GM12874 (cell line): ENCODE measurements around the gene ARMC5.

Experiments
- CTCF ChIP-seq: IDR thresholded peaks from 2 replicates; pipeline ENCODE4 v1.5.1; 2011; ENCODE audit warnings: low read depth, mild to moderate bottlenecking, control low read depth, low read length, moderate library complexity; ENCODE audit not compliant: insufficient read depth

ARMC5 gene, protein sequence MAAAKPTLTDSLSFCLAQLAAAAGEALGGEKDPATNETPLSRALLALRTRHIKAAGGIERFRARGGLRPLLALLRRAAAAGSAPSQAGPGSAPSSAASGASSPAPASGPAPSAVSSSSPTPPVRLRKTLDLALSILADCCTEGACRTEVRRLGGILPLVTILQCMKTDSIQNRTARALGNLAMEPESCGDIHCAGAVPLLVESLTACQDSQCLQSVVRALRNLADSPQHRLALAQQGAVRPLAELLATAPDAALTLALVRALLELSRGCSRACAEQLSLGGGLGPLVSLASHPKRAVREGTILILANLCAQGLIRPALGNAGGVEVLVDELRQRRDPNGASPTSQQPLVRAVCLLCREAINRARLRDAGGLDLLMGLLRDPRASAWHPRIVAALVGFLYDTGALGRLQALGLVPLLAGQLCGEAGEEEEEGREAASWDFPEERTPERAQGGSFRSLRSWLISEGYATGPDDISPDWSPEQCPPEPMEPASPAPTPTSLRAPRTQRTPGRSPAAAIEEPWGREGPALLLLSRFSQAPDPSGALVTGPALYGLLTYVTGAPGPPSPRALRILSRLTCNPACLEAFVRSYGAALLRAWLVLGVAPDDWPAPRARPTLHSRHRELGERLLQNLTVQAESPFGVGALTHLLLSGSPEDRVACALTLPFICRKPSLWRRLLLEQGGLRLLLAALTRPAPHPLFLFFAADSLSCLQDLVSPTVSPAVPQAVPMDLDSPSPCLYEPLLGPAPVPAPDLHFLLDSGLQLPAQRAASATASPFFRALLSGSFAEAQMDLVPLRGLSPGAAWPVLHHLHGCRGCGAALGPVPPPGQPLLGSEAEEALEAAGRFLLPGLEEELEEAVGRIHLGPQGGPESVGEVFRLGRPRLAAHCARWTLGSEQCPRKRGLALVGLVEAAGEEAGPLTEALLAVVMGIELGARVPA

GRCh38 chr16:31458844-31459686 is at the start of gene ARMC5:
TSS of gene ARMC5 (plus strand) at chr16:31459501. CDS start at chr16:31459525, 24 bp downstream.
- peak; percentile 76 for TF ChIP-seq CTCF

- no peak for TF ChIP-seq CTCF
Measured at GRCh38 chr16:31410082-31410481, 49.2 kb upstream of the ARMC5 start.

DNA sequence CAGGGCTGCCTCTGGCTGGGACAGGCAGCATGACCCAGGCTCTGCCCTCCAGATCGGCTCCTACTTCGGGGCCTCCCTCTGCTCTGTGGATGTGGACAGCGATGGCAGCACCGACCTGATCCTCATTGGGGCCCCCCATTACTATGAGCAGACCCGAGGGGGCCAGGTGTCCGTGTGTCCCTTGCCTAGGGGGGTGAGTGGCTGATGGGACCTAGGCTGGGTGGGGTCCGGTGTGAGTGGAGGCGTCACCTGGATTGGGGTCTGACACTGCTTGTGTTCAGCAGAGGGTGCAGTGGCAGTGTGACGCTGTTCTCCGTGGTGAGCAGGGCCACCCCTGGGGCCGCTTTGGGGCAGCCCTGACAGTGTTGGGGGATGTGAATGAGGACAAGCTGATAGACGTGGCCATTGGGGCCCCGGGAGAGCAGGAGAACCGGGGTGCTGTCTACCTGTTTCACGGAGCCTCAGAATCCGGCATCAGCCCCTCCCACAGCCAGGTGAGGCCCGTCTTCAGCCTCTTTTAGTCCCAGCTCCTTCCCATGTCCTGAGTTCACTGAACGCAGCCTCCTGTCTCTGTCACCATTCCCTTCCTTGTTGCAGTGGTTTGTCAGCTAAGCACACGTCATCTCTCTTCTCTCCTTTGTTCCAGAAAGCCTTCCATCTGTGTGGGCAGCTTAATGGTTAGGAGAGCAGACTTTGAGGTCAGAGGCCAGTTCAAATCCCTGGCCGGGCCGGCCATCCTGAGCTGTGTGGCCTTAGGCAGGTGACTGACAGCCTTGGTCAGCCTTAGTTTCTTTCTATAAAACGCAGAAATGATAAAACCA is 48.1 kb upstream of the ARMC5 start:
- TF ChIP-seq CTCF = no peak

GRCh38 chr16:31412750-31413149 is 46.6 kb upstream of the ARMC5 start:
- no peak for TF ChIP-seq CTCF

DNA sequence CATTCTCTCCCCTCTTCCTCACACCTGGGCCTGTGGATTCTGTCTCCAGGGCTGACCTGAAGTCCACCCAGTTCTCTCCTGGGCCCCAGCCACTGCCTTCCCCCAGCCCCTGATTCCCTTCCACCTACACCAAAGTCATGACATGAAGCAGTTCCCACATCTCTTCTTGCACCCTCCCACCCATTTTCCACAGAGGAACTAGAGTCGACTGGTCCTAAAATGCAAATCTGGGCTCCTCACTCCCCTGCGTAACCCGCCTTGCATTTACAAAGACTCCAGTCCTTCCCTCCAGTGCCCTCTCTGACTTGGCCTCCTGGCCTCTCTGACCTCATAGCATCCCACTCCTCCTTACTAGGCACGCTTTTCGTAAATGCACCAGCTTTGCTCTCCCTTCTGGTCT is 45.9 kb upstream of the ARMC5 start:
- TF ChIP-seq CTCF = no peak

GRCh38 chr16:31413943-31414342 is 45.4 kb upstream of the ARMC5 start:
- no peak for TF ChIP-seq CTCF
